ENCODE results near the gene IRS2.
"Not testable (repeated sequence)": the region's sequence is repeated elsewhere in the genome, so short reads cannot be mapped to it uniquely, and the experiment has no call there.

The IRS2 gene, protein sequence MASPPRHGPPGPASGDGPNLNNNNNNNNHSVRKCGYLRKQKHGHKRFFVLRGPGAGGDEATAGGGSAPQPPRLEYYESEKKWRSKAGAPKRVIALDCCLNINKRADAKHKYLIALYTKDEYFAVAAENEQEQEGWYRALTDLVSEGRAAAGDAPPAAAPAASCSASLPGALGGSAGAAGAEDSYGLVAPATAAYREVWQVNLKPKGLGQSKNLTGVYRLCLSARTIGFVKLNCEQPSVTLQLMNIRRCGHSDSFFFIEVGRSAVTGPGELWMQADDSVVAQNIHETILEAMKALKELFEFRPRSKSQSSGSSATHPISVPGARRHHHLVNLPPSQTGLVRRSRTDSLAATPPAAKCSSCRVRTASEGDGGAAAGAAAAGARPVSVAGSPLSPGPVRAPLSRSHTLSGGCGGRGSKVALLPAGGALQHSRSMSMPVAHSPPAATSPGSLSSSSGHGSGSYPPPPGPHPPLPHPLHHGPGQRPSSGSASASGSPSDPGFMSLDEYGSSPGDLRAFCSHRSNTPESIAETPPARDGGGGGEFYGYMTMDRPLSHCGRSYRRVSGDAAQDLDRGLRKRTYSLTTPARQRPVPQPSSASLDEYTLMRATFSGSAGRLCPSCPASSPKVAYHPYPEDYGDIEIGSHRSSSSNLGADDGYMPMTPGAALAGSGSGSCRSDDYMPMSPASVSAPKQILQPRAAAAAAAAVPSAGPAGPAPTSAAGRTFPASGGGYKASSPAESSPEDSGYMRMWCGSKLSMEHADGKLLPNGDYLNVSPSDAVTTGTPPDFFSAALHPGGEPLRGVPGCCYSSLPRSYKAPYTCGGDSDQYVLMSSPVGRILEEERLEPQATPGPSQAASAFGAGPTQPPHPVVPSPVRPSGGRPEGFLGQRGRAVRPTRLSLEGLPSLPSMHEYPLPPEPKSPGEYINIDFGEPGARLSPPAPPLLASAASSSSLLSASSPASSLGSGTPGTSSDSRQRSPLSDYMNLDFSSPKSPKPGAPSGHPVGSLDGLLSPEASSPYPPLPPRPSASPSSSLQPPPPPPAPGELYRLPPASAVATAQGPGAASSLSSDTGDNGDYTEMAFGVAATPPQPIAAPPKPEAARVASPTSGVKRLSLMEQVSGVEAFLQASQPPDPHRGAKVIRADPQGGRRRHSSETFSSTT (N-terminal part only)

DNA sequence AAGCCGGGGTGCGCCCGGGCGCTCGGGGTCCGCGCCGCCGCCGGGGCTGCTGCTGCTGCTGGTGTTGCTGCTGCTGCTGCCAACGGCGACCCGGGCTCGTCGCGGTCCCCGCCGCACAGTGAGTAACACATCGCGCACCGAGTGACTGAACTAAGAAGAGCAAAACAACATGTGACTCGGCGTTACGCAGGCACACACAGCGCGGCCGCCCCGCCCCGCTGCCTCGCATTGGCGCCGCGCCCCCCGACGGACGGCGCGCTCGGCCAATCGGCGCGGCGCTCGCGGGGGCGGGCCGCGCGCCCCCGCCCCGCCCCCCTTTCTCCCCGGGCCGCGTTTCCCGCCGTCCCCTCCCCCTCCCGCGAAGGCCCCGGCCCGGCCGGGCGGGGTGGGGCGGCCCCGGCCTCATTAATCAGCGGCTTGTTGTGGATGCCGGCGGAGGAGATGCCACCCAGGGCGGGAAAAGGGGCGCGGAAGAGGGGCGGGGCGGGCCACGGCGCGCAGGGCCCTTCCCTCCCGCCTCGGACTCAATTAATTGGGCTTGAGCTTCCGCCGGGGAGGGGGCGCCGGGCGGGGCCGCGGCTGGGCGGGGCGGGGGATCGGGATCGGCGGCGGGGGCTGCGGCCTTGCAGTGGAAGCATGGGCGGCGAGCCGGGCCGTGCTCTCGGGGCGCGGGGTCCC is at the start of gene IRS2:
Gene IRS2, minus strand, starts transcription at position 127 of the 678 bp plus-strand sequence. CDS start 530 bp downstream, outside the sequence.
- DNase-seq = peak; percentile 90

DNA sequence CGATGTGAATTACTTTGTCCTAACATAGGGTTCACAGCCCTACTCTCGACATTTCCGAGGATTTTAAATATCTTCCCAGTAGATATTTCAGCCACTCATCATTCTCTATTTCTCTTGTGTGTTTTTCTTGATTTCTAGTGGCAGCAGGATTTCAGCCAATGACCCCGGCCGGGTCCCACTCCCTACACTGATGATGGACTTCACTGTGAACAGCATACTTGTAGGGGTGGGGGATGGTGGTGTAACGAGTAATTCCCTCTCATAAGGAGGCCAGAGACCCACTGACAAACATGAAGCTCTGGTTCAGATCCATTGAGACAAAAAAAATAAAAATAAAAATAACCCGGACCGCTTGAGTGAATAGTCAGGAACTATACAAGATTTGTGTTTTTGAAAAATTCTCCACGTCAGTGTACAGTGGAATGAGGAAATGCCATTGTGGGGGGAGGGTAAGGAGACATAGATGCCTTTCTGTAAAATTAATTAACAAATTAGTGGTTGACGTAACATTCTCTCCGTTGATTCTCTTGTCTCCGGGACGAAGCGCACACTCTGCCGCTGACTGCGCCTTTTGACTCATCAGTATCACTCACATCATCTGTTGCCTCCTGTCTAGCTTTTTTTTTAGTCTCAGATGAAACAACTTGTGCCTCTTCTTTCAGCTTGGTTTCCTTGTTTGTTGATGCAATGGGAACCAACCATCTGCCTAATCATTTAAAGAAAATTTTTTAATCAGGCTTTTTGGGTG is 48.8 kb upstream of the IRS2 start:
- no peak for DNase-seq

DNA sequence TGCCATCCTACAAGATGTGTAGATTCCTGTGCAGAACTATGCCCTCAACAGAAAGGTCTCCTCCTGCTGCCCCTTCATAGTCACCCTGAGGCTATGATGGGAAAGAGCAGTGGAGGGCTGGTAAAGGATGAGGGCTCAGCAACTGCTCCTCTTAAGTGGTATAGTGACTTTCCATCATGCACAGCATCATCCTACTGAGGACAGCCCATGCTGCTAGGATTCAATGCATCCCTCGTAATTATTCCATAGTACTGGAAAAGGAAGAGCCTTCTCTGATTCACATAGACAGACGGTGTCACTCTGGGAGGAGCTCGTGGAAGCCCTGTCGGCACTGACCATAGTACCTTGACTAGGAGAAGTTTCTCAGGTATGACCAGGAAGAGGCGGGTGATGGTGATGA is 47.6 kb upstream of the IRS2 start:
- DNase-seq = no peak

DNA sequence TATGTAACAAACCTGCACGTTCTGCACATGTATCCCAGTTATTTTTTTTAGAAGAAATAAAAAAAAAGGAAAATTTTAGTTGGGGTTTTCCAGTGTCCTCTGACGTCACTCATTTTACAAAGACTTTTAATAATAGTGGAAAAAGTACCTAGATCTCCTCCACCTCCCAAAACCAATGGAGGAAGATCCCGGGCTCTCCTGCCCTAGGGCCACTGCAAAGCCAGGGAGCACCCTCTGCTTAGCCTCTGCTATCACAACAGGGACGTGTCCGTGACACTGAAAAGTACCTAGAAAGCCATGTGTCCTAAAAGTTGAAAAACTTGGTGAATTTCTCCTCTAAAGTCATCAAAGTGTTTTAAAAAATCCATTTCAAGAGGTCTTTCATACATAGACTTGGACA is 46.7 kb upstream of the IRS2 start:
- no peak for DNase-seq

DNA sequence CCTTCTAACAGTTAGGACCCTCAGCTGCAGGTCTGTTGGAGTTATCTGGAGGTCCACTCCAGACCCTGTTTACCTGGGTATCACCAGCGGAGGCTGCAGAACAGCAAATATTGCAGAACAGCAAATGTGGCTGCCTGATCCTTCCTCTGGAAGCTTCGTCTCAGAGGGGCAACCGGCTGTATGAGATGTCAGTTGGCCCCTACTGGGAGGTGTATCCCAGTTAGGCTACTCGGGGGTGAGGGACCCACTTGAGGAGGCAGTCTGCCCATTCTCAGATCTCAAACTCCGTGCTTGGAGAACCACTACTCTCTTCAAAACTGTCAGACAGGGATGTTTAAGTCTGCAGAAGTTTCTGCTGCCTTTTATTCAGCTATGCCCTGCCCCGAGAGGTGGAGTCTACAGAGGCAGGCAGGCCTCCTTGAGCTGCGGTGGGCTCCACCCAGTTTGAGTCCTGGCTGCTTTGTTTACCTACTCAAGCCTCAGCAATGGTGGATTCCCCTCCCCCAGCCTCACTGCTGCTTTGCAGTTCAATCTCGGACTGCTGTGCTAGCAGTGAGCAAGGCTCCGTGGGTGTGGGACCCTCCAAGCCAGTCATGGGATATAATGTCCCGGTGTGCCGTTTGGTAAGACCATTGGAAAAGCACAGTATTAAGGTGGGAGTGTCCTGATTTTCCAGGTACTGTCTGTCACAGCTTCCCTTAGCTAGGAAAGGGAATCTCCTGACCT is 42.4 kb upstream of the IRS2 start:
- not testable (repeated sequence) for DNase-seq

DNA sequence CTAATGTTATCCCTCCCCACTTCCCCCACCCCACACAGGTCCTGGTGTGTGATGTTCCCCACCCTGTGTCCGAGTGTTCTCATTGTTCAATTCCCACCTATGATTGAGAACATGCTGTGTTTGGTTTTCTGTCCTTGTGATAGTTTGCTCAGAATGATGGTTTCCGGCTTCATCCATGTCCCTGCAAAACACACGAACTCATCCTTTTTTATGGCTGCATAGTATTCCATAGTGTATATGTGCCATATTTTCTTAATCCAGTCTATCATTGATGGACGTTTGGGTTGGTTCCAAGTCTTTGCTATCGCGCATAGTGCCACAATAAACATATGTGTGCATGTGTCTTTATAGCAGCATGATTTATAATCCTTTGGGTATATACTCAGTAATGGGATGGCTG is 36.8 kb upstream of the IRS2 start:
- not testable (repeated sequence) for DNase-seq

DNA sequence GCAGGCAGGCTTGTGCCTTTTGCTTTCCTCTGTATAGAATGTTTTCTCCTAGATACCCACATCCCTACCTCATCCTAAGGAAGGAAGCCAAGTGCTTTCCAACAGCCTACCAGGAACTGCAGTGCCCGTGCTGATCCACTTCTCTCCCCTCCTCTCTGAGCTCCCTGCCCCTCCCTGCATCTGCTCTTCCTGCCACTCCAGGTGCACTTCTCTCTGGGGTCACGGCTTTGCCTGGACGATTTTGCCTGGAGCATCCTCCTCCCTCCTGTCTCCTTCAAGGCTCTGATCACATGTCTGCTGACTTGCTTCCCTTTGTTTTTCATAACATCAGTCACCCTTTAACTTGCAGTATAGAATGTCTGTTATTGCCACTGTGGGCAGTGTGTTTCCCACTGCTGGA is 34.7 kb upstream of the IRS2 start:
- no peak for DNase-seq

DNA sequence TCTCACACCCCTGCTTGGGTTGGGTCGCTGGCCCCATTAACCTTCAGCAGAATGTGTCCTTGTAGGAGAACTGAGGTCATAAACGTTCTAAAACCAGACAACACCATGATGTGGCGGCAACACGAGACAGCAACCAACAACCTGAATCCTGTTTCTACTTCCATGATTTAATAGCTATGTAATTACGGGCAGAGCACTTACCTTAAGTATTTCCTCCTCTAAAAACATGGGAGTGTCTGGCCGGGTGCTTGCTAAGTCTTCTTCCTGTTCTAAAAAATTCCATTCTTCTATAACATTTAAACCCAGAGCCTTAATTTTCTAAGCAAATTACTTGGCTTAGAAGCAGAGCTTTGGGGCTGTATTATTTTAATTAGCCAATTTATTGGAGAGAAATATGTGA is 33.5 kb upstream of the IRS2 start:
- DNase-seq = no peak

DNA sequence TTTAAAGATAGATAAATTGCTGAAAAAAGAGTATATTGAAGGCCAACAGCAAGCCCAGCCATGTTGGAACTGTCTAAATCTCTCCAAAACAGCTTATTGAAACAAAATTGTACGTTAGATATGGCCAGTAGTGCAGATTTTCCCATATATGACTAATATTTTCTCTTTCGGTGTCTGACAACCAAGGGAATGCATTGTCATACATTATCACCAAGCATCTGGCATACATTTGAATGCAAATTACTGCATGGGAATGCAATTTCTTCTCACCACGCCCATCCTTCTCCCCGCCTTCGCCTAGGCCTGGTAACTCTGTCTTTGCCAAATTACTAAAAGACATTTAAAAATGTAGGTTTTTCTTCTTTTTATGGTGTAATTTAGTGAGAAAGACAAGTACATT is 32.5 kb upstream of the IRS2 start:
- no peak for DNase-seq

DNA sequence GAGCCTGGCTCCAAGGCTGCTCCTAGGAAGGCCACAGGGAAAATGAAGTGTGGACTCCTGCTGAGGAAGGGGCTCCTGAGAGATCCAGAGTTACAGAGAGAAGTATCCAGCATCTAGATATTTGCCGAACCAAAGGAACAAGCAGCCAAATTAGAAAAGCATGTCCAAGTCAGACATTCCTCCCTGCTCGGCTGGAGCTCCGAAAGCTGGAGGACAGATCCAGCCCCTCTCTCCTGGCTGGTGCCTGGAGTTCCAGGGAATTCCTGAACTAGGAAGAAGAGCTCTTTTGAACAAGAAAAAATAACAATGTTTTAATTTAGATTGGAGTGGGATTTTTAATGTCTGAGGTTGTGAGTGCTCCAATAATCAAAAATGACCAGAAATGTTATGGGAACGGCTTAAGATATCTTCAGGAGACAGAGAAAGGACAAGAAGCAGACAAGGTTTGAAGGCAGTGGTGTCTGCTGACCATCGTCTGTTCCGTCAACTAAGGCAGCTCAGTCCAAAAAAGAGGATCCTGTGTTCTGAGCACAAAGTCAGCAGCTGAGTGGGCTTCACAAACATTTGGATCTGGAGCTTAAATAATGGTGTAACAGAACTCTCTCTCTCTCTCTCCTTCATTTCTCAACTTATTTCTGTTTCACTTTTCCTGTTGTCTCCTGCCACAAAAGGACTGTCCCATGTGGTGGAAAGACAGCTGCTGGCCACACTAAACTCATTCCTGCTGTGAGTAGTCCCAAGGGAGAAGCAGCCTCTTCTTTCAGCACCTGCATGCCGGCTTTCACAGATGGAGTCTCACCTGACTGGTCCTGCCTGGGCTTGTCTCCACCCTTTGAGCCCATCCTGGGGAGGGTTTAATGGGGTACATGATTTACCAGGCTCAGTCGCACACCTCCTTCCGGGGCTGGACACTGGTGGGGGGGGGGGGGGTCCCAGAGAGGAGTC is 31.5 kb upstream of the IRS2 start:
- DNase-seq = no peak

DNA sequence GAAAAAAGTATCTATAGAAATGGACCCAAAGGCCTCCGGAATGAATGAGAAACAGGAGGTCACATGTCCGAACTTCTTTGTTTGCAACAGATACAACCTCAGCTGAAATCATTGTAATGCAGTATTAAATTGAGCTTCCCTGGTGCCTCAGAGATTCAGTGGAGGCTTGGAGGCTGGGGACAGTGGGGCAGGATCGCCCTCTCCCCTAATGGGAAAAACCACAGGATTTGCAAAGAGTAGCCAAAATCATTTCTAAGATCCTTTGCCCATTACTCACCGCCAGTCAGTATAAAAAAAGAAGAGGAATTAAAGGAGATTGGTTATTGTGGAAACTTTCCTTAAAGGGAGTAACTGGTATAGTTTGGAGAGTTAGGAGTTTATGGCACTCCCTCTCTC is 30.4 kb upstream of the IRS2 start:
- no peak for DNase-seq

DNA sequence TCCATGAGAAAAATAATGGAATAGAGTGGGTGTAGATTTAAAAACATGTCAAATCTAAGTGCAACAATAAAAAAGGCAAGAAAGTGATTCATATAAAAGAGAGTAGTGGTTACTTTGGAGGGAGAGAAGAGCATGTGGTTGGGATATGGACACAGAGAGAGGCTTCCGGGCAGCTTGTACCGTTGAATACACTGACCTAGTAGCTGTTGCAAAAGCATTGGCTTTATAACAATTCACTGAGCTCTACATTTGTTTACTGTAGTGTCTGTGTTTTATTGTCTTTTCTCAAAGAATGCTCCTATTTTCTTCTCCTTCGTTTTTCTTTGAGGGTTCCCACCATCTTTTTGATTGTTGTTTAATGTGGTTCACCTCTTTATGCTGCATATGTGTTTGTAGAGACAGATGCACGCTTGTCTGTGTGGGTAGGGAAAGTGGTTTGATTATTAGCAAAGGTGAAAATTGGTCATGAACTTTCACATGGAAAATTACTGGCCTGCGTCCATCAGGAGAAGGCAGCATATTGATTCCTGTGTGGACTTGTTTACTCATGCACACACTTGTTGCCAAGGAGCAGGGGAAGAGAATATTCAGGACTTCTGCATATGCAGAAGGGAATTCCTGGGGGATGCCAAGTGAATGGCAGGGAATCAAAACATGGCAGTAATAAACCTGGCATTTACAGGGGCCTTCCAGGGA is 29.9 kb upstream of the IRS2 start:
- DNase-seq = no peak

DNA sequence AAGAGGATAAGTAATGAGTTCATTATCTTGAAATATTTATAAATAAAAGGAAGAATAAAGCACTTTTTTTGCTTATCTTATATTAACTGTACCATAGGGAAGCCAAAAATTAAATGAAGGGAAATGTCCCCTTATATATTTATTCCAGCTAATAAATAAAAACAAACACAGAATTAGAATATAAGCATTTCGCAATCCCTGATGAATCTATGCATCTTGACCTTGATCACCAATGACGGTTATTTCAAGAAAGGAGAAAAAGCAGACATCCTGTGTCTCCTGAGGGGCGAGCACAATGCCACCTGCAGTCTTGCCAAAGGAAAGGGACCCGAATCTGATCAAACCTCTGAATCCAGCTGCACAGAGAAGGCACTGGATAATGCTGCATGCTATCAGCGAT is 29.3 kb upstream of the IRS2 start:
- DNase-seq = no peak

DNA sequence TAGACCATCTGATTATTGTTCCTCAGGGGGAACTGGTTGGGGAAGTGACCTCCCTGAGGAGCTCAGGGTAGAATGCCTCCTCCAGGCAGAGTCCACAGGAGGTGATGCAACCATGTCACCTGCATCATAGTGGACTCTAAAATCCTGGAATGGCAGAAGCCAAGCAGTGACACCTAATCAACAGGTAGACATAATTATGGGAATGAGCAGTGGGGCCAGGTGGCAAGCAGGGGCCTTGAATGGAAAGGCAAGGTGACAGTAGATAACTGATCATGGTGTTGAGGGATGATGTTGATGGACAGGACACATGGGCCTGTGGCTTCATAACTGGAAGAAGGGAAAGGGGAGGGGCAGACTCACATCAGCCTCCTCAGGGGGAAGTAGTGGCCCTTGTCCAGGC is 27.3 kb upstream of the IRS2 start:
- DNase-seq = no peak

DNA sequence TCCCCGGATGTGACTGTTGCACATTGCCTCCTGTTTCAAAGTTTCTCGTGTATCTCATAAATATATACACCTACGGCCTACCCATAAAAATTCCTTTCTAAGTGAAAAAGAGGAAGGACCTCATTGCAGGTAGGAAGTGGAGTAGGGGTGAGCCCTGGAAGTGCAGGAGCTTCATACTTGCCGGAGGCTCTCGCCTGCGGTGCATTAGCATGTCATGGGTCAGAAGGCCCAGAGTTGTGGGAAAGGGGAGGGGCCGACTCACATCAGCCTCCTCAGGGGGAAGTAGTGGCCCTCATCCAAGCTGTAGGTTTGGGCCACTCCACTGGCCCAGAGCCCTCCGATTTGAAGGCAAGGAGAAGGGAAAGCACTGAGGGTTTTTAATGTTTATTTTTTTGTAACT is 26.0 kb upstream of the IRS2 start:
- no peak for DNase-seq

DNA sequence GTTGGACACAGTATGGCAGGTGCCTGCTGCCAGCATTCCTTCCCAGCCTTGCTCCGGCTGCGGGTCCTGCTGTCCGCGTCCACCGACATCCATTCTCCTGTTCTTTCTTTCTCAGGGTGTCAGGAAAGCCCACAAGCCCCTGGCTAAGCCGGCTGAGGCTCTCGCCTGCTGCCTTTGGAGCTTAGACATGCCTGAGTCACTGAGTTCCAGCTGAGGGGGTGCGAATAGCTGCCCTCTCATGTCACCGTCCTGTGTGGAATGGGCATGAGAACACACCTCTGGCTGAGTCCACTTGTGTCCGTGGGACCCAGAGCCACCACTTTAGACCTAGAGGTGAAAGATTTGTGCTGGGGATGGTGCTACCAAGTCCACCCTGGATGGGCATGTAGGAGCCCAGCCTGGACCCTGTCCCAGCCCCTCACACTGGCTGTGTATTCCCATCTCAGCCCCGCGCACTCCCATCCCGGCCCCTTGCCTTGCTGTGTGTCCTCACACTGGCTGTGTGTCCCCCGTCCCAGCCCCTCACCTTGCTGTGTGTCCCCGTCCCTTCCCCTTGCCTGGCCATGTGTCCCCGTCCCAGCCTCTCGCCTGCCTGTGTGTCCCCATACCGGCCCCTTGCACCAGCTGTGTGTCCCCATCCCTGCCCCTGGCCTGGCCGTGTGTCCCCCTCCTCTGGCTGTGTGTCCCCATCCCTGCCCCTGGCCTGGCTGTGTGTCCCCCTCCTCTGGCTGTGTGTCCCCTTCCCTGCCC is 24.6 kb upstream of the IRS2 start:
- no peak for DNase-seq

DNA sequence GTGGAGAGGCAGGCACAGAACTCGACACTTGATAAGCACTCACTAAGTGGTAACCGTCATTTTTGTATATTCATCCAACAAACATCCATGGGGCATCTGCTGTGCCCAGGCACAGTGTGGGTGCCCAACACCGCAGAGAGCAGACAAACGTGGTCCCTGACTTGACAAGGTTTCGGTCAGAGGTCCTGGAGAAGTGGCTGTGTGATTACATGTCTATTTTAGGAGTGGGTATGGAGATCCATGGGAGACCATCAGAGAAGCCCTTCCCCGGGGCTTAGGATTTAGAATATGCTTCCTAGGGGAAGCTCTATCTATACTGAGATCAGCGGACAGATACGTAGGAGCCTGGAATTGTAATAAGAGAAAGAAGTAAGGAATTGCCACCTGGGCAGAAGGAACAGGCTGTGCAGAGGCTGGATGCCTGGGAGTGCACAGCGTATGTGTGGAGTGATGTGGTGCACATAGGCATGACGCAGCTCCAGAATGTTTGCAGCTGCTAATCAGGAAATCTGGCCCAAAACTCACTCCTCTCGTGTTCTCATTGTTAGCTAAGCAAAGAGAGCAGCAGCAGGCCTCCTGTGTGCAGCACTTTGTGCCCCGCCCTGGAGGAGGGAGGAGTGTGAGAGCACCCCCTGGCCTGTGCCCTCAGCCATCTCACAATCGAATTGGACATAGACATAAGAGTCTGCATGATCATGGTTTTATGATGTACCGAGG is 23.0 kb upstream of the IRS2 start:
- no peak for DNase-seq

DNA sequence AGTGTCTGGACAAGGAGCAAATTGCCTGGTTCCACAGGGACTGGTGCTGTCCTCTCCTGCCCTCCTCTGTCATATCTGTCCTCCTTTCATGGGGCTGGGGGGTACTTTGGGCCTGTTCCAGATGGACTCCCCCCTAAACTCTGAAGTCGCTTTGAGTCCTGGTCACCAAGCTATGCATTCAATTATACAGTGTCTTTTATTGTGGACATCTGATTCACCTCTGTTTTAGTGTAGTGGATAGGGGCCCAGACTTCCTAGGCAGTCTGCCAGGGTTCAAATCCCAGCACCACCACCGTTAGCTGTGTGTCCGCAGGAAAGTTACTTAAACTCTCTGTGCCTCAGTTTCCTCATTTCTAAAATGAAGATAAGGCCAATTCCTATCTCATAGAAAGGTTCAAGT is 21.0 kb upstream of the IRS2 start:
- no peak for DNase-seq

Data from stimulated activated CD4-positive, alpha-beta T cell treated with anti-CD3 and anti-CD28 coated beads, Interleukin-4, amount 100 ng/mL, for 1 hour (primary cell).